NB4 (cell line): ENCODE measurements around the gene ATXN7.

Experiments
- CTCF ChIP-seq: IDR thresholded peaks from one replicate; pipeline ENCODE4 v1.5.1; 2012; ENCODE audit warnings: low read depth, low read length
- POLR2A ChIP-seq: IDR thresholded peaks from 2 replicates; pipeline ENCODE4 v1.6.1; 2011; ENCODE audit warnings: mild to moderate bottlenecking; ENCODE audit not compliant: insufficient read length; ENCODE audit errors: extremely low read depth

- TF ChIP-seq POLR2A (no peak), CTCF (no peak)
Measured at GRCh38 chr3:63926309-63926708, 62.6 kb downstream of the ATXN7 start.
